DMS114 treated with DMSO at 0.1 percent for 48 hours (cell line): ENCODE results near the gene RBM19.

Experiments used
- DNase-seq: peaks from one replicate; lab custom pipeline; 2025; ENCODE audit not compliant: unreplicated experiment; lab: John Stamatoyannopoulos, UW

The RBM19 gene

GRCh38 chr12:113934060-113934814, 31.9 kb downstream of the RBM19 start:
- no peak for DNase-seq

GRCh38 chr12:113933201-113933786, 32.8 kb downstream of the RBM19 start:
- no peak for DNase-seq

GRCh38 chr12:113932381-113933196, 33.5 kb downstream of the RBM19 start:
- DNase-seq: no peak

DNA sequence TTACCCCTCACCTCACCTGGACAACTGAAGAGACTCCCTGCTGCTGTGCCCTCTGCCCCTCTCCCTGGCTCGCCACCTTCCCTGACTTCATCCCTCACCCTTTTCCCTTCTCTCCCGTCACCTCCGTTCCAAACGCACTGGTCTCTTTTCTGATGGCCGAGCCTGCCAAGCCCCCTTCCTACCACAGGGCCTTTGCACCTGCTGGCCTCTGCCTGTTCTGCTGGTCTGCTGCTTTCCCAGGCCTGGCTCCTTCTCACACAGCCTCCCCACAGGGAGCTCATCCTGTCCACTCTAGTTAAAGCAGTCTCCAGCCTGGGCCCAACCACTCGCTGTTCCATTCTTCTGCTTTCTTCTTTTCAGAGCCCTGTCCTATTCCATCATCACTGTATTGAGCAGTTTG, 34.6 kb downstream of the RBM19 start:
- no peak for DNase-seq

GRCh38 chr12:113930249-113930648, 35.9 kb downstream of the RBM19 start:
- no peak for DNase-seq

DNA sequence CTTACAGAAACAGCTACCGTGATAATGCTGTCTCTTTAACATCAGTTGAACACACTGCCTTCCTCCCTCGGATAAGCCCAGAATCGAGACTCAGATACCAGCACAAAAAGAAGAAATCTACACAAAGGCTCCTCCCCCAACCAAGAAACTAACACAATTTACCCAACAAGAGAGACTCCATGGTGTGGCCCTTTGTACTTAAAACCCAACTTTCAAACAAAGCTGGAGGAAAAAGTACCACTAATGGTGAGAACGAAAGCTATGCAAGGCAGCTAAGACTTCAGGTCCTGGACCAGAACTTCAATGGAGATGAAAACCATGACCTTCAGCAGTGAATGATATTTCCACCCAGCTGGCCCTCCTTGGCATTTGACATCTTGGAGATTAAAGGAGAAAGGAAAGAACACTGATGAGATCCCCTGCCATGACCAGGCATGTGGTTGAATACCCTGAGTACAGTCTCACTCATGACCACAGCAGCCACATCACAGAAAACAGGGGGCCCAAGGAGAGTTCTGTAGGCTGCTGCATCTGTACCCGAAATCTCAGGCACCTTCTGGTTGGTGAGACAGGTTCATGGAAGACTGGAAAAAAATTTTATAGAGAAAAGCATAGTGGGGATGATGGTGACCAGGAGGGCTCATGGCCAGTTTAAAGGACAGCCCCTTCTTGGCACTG, 36.7 kb downstream of the RBM19 start:
- DNase-seq: no peak

DNA sequence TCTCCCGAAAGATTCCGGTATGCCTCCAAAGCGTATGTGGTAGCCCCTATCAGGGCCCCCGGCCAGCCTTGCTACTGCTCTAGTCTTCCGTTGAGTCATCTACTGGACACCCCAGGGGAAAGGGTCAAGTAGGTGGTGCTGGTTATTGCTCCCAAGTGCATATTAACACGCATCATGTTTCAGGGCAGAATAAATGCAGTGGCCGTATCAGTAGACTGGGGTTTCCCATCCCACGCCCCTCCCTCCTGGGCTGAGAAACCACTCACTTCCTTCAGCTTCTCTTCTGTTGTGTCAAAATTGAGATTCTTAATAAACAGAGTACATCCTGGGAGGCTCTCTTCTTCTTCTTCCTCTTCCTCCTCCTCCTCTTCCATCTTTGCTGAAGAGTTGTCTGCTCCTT, 39.3 kb downstream of the RBM19 start:
- no peak for DNase-seq

DNA sequence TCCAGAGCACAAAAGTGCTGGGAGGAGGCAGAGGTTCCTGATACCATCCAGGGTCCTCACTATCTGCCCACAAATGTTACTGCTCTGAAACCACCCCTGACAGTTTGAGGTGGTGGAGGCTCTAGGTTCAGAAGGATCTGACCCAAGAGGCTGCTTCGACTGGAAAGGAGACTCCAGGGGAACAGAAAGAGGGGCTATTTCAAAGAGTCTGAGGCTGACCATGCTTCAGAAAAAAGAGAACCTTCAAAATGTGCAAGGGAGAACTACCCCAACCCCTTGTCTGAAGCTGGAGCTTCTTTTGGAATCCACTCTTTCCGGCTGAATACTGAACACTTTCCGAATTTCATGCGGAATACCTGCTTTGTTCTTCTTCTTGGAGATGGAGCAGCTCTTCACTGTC, 41.8 kb downstream of the RBM19 start:
- DNase-seq: no peak

DNA sequence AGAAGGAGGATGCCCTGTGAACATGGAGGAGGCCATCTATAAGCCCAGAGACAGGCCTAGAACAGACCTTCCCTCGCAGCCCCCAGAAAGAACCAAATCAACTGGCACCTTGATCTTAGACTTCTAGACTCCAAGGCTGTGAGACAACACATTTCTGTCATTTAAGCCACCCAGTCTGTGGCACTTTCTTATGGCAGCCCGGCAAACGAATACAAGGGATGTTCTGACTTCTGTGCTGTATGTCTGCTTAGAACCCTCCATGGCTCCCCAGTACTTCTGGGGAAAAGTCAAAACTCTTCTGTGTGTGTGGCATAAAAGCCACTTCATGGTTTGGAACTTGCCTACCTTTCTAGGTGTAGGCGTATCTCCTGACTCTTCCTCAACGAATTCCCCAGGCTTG, 42.9 kb downstream of the RBM19 start:
- DNase-seq: no peak

DNA sequence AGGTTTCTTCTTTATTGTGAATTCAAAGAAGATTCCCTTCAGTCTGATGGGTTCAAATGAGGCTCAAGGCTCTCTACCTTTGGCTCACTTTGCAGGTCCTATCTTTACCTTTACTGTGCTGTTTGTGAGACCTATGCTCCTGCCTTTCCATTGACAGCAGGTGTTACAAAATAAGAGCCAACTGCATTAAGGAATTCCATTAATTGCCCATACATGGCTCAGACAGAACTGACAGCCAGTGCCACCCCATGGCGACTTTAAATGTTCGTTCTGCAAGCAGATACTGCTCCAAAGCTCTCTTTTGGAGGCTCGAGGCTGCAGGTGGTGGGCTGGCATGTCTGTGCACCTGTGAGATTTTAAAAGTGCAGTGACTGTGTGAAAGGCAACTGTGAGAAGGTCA, 44.7 kb downstream of the RBM19 start:
- no peak for DNase-seq

DNA sequence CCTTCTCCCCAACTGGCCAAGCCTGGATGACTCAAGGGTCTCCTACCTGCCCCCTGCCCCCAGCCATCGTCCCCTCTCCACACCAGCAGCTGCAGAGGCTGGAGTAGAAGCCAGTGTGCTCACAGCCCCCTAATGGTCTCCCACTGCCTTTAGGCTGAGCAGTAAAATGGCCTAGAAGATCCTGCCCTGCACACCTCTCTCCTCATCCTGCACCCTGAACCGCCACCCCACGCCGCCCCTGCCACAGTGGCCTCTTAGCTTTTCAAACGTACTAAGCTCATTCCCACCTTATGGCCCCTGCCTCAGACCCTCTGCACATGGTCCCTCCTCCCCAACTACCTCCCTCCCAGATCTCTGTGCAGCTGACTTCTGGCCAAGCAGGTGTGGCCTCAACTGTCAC, 46.3 kb downstream of the RBM19 start:
- no peak for DNase-seq

GRCh38 chr12:113918306-113918705, 47.8 kb downstream of the RBM19 start:
- DNase-seq: no peak

DNA sequence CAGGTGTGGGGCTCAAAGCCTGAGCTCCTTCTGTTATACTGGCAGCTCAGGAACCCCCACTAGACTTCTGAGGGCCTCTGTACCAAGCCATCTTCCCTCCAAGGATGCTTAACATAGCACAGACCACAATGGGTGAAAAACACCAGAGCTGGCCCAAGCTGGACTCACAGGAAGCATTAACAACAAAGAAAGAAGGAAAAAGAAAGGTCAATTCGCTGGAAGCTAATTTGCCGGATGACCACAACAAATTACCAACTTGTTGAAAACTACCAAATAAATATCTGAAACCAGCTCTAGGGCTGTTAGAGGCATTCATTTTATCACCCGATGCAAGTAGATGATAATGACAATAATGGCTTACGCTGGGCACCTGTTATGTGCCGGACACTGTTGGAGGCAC, 48.7 kb downstream of the RBM19 start:
- no peak for DNase-seq

DNA sequence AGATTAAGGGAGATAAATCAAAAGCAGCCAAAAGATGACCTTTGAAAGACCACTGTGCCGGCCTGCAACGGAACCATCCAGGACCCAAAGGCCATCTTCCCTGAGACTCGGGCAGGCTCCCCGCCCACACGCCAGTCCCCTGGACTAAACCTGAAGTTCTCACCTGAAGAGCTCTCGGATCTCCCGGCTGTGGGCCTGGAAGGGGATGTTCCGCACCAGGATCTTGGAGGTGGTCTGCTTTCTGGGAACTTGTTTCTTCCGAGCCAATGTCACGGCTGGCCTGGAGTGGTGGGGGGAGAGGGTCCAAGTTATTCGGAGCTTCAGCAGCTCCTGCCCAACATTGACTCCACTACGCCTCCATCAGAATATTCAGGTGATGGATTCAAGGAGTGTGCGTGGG, 51.3 kb downstream of the RBM19 start:
- DNase-seq: no peak

DNA sequence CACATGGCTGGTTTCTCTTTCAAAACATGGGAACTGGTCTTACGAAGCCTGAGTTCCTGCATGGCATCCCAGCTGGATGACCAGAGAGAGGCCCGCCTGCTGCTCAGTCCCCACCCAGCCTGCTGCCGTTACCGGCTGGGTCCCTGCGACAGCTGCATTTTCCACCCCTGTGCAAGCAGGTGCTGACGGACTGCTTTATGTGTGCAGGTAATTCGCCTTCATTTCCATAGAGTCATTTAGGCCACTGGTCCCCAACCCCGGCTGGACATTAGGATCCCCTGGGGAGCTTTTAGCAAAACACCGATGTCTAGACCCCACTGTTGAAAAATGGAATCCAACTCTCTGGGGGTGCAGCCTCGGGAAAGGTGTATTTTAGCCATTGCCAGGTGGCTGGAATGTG, 51.9 kb downstream of the RBM19 start:
- DNase-seq: no peak

DNA sequence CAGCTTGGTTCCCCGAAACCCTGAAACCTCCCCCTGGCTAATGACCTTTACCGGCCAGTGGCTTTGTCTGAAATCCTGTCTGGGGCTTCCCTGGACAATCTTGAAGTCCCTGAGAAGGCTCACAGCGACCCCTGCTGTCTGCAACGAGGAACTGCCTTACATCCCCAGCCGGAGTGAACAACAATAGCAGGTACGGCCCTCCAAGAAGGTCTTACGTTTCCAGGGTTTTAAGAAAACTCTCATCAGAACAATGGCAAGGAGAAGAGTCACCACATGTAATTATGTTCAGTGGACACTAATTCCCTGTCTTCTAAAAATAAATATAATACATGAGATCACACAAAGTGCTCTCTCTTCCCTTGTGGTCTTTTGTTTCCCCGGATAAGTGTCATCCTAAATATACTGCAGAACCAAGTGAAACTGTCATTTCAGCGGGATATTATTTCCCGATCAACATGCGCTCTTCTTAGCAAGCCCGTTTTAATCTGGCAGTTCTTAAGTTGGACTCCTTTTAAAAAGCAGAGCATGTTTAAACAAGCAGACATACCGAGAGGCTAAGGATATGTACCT, 53.3 kb downstream of the RBM19 start:
- DNase-seq: peak; percentile 42

DNA sequence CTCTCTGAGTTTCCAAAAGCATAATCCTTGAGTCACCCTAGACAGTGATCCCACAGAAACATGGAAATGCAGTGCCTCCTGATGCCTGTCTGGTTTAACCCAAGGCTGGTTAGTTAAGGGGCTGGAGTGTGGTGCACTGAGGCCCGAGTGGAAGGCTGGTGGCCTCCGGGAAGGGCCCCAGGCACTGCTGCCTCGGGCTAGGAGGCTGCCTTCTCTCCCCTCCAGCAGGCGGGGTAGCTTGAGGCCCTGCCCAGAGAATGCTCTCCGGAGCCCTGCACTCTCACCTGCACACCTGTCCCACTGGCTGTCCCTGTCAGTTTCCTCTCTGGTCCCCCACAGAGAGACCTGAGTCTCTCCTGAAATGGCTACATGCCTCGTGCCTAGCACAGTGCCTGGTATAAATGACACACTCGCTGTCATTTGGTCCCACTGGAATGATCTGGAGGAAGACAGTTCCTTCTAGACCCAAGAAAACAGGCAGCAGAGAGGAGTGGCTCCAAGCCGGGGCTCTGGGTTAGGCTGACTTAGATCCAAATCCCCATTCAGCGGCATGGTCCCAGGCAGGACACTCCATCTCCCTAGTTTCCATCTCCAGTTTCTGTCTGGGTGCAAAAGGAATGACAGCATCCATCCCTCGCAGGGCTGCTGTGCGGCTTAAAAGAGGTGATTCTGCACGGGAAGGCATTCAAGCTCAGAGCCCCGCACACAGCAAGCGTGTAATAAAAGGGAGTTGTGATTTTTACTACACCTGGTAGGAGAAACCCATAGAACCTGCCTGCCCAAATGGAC, 54.0 kb downstream of the RBM19 start:
- no peak for DNase-seq

GRCh38 chr12:113910751-113911272, 55.3 kb downstream of the RBM19 start:
- no peak for DNase-seq

- no peak for DNase-seq
These were observed 56.2 kb downstream of the RBM19 start for GRCh38 chr12:113909776-113910420.
